DND-41 (cell line): Measurements from ENCODE around the gene NAA60.

ENCODE experiments used
- EZH2 ChIP-seq: IDR thresholded peaks from 3 replicates; pipeline ENCODE4 v1.6.1; 2012; ENCODE audit warnings: borderline replicate concordance, low read depth, mild to moderate bottlenecking, moderate library complexity, low read length, inconsistent platforms; ENCODE audit not compliant: severe bottlenecking
- TF ChIP-seq, protein P1 (sequence below): IDR thresholded peaks from 2 replicates; pipeline ENCODE4 v1.5.1; 2012; ENCODE audit warnings: borderline replicate concordance, low read length, moderate library complexity, mild to moderate bottlenecking; ENCODE audit not compliant: poor library complexity, severe bottlenecking; ENCODE audit errors: extremely low read depth

DNA sequence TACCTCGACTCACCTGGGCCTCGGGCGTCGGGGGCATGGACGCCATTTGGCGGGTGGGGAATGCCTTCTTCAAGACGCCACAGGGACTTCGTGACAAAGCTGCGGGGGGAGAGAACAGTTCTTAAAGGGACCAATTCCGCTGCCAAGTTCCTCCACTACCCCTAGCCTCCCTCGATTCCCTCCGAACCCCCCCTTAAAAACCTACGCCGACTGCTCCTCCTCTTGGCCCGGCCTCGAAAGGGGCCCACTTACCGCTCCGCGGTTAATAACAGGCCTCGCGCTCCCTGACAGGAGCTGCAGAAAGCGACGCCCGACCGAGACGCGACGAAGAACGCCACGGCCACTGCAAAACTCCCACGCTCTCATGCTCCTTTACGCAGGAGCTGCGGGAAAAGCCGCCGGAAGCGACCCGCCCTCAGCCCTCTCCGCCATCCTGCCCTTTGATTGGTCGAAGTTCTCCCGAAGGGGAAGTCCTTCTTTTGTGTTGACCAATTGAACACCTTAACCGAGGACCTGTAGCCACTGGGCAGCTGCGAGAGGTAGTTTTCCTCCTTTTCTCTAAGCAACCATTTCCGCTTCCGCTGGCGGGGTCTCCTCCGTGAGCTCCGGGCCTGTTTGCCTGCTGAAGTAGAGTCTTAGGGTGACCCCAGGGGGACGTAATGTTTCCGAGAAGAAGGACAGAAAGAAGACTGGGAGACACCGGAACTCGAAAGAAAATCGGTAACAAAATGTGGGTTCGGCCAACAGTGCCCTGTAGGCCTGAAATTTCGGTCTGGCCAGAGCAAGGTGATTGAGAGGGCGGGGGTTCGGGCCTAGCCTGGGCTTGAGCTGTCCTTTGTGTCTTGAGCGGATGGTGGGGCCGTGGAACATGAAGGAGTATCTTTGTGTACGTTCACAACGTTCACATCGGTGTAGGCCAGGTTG, at the start of gene NAA60, which contains the start of gene ZNF597:
- TF ChIP-seq, protein P1, sequence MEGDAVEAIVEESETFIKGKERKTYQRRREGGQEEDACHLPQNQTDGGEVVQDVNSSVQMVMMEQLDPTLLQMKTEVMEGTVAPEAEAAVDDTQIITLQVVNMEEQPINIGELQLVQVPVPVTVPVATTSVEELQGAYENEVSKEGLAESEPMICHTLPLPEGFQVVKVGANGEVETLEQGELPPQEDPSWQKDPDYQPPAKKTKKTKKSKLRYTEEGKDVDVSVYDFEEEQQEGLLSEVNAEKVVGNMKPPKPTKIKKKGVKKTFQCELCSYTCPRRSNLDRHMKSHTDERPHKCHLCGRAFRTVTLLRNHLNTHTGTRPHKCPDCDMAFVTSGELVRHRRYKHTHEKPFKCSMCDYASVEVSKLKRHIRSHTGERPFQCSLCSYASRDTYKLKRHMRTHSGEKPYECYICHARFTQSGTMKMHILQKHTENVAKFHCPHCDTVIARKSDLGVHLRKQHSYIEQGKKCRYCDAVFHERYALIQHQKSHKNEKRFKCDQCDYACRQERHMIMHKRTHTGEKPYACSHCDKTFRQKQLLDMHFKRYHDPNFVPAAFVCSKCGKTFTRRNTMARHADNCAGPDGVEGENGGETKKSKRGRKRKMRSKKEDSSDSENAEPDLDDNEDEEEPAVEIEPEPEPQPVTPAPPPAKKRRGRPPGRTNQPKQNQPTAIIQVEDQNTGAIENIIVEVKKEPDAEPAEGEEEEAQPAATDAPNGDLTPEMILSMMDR, result no peak
- no peak for TF ChIP-seq EZH2
